ENCODE data around the gene PPP3R1.

PPP3R1 gene

GRCh38 chr2:68272246-68272994 is 20.1 kb upstream of the PPP3R1 start:
- Histone ChIP-seq H3K9ac (ENCODE audit: low read length) (no peak overlapping the region), H3K36me3 (ENCODE audit: low read length) (no peaks in the 10 kb centered on the region), H3K27ac (ENCODE audit: low read depth, low read length) (no peak overlapping the region), H3K9me2 (replicated peaks; ENCODE audit: insufficient read depth, low read length) (no peaks in the 10 kb centered on the region), H3K4me3 (ENCODE audit: insufficient read depth, low read length, poor library complexity, severe bottlenecking) (no peak overlapping the region), H2AFZ (ENCODE audit: low read depth, low read length, severe bottlenecking) (no peak overlapping the region), H3K79me2 (ENCODE audit: insufficient read depth, low read length) (no peaks in the 10 kb centered on the region), H3F3A (ENCODE audit: insufficient read depth) (no peaks in the 10 kb centered on the region), H4K20me1 (ENCODE audit: low read depth, low read length) (no peaks in the 10 kb centered on the region), H3K27me3 (ENCODE audit: low read length) (no peaks in the 10 kb centered on the region), H3K4me2 (ENCODE audit: low read depth, low read length, poor library complexity, severe bottlenecking) (no peak overlapping the region), H3K9me3 (ENCODE audit: insufficient read depth, low read length) (no peaks in the 10 kb centered on the region)
- TF ChIP-seq CTCF (IDR thresholded peaks at IDR 0.05; ENCODE audit: insufficient read depth, low read length, poor library complexity, severe bottlenecking) (no peak), EZH2phosphoT487 (conservative IDR thresholded peaks at IDR 0.05; ENCODE audit: low read length) (no peak)

GRCh38 chr2:68266655-68267054 is 14.3 kb upstream of the PPP3R1 start:
- TF ChIP-seq CTCF (IDR thresholded peaks at IDR 0.05; ENCODE audit: insufficient read depth, low read length, poor library complexity, severe bottlenecking) (no peak), EZH2phosphoT487 (conservative IDR thresholded peaks at IDR 0.05; ENCODE audit: low read length) (no peak)
- H3K4me3 ChIP-seq (ENCODE audit: insufficient read depth, low read length, poor library complexity, severe bottlenecking): no peak overlapping the region
- no peak overlapping the region for H3K4me2 ChIP-seq (ENCODE audit: low read depth, low read length, poor library complexity, severe bottlenecking)
- no peaks in the 10 kb centered on the region for H3K9me3 ChIP-seq (ENCODE audit: insufficient read depth, low read length)
- H2AFZ ChIP-seq (ENCODE audit: low read depth, low read length, severe bottlenecking): no peak overlapping the region
- no peaks in the 10 kb centered on the region for H3K36me3 ChIP-seq (ENCODE audit: low read length)
- no peaks in the 10 kb centered on the region for H3F3A ChIP-seq (ENCODE audit: insufficient read depth)
- no peaks in the 10 kb centered on the region for H3K9me2 ChIP-seq (replicated peaks; ENCODE audit: insufficient read depth, low read length)
- no peak overlapping the region for H3K9ac ChIP-seq (ENCODE audit: low read length)
- no peaks in the 10 kb centered on the region for H4K20me1 ChIP-seq (ENCODE audit: low read depth, low read length)
- H3K27ac ChIP-seq (ENCODE audit: low read depth, low read length): no peak overlapping the region
- H3K27me3 ChIP-seq (ENCODE audit: low read length): no peaks in the 10 kb centered on the region
- no peaks in the 10 kb centered on the region for H3K79me2 ChIP-seq (ENCODE audit: insufficient read depth, low read length)

- Histone ChIP-seq H2AFZ (ENCODE audit: low read depth, low read length, severe bottlenecking) (no peak overlapping the region), H3K27ac (ENCODE audit: low read depth, low read length) (no peak overlapping the region), H3K4me3 (ENCODE audit: insufficient read depth, low read length, poor library complexity, severe bottlenecking) (no peak overlapping the region), H3K27me3 (ENCODE audit: low read length) (no peaks in the 10 kb centered on the region), H3K9me2 (replicated peaks; ENCODE audit: insufficient read depth, low read length) (no peaks in the 10 kb centered on the region), H3K9me3 (ENCODE audit: insufficient read depth, low read length) (no peaks in the 10 kb centered on the region), H4K20me1 (ENCODE audit: low read depth, low read length) (peaks cover 4% of the 10 kb centered on the region; the same call in 1 of the 2 replicates), H3F3A (ENCODE audit: insufficient read depth) (no peaks in the 10 kb centered on the region), H3K36me3 (ENCODE audit: low read length) (no peaks in the 10 kb centered on the region), H3K4me2 (ENCODE audit: low read depth, low read length, poor library complexity, severe bottlenecking) (no peak overlapping the region), H3K9ac (ENCODE audit: low read length) (no peak overlapping the region), H3K79me2 (ENCODE audit: insufficient read depth, low read length) (no peaks in the 10 kb centered on the region)
- no peak for TF ChIP-seq EZH2phosphoT487 (conservative IDR thresholded peaks at IDR 0.05; ENCODE audit: low read length)
- TF ChIP-seq CTCF (IDR thresholded peaks at IDR 0.05; ENCODE audit: insufficient read depth, low read length, poor library complexity, severe bottlenecking): no peak
Observed at GRCh38 chr2:68263632-68264031, 11.3 kb upstream of the PPP3R1 start.

Measured in SU-DHL-6 (cell line).